ENCODE data around the gene DTNA. TPM values are rescaled to one million over a fixed set of nuclear protein-coding genes. Genes with fewer than 3 reads are reported as not detected.

The DTNA gene
- total RNA-seq, 4 donors from 2014 or later, result 26.1 to 58.3 (median 40.3) TPM

DNA sequence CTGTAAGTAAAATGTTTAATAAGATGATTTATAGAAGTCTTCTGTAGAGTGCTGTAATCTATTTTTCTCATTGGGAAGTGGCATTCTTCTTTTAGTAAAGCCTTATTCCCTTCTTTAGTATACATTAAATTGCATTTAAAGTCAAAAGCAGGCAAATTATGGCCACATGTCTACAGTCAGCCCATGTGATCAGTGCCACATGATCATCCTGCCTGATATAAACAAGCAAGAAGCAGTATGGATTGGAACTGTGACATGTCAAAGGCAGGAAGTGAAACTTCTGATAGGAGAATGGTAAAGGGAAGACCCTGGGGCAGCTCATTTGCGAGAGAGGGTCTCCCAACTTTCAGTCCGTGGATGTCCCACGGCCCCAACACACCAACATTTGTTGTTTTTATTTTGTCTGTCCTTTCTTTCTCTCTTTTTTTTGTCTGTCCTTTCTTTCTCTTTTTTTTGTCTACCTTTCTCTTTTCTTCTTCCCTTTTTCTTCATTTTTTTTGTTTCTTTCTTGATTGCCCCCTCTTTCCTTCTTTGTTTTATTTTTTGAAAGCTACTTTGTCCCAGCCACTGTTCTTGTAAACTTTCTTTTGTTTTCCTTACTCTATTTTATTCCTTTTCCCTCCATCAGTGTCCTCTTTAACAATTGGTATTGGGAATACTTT, 154.9 kb downstream of the DTNA start:
- H3K36me3 ChIP-seq, result no peaks in the 10 kb centered on the region
- DNase-seq (ENCODE audit: low spot score in 2 of 2), result no peak
- no peaks in the 10 kb centered on the region for H3K9me3 ChIP-seq
- WGBS, 2 donors, result 93 to 97% methylated on average over 3 of the region's 3 CpGs
- no peaks in the 10 kb centered on the region for H3K27me3 ChIP-seq
- TF ChIP-seq, protein P1, sequence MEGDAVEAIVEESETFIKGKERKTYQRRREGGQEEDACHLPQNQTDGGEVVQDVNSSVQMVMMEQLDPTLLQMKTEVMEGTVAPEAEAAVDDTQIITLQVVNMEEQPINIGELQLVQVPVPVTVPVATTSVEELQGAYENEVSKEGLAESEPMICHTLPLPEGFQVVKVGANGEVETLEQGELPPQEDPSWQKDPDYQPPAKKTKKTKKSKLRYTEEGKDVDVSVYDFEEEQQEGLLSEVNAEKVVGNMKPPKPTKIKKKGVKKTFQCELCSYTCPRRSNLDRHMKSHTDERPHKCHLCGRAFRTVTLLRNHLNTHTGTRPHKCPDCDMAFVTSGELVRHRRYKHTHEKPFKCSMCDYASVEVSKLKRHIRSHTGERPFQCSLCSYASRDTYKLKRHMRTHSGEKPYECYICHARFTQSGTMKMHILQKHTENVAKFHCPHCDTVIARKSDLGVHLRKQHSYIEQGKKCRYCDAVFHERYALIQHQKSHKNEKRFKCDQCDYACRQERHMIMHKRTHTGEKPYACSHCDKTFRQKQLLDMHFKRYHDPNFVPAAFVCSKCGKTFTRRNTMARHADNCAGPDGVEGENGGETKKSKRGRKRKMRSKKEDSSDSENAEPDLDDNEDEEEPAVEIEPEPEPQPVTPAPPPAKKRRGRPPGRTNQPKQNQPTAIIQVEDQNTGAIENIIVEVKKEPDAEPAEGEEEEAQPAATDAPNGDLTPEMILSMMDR (IDR thresholded peaks at IDR 0.05), result no peak
- TF ChIP-seq POLR2A (IDR thresholded peaks at IDR 0.05) (no peak), EP300 (IDR thresholded peaks at IDR 0.05) (no peak)
- H3K4me1 ChIP-seq, result no peaks in the 10 kb centered on the region
- H3K4me3 ChIP-seq, result no peak overlapping the region
- H3K27ac ChIP-seq, result no peak overlapping the region

DNA sequence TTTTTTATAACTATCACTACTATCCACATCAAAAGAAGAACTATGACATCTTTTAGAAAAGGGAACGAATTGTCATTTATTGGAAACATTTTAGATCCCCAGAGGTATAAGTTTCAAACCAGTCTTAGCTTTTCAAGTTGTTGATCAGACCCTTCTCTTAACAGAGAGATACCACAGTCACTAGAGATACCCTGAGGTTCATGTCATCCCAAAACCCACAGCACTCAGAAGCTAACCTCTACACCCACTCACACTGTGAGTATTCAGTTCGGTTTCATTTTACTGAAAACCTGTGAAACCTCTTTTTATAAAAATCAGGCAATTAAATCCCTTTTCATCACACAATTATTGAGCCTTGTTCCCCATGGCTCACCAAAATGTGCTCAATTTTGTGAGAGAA, 156.2 kb downstream of the DTNA start:
- WGBS, 2 donors, result 82 to 87% methylated on average over 2 of the region's 2 CpGs
- no peak for DNase-seq (ENCODE audit: low spot score in 2 of 2)
- no peaks in the 10 kb centered on the region for H3K36me3 ChIP-seq
- no peaks in the 10 kb centered on the region for H3K9me3 ChIP-seq
- no peaks in the 10 kb centered on the region for H3K4me1 ChIP-seq
- H3K4me3 ChIP-seq, result no peak overlapping the region
- H3K27ac ChIP-seq, result no peak overlapping the region
- TF ChIP-seq EP300 (IDR thresholded peaks at IDR 0.05) (no peak), POLR2A (IDR thresholded peaks at IDR 0.05) (no peak)
- TF ChIP-seq, protein P1 (IDR thresholded peaks at IDR 0.05), result no peak
- no peaks in the 10 kb centered on the region for H3K27me3 ChIP-seq

DNA sequence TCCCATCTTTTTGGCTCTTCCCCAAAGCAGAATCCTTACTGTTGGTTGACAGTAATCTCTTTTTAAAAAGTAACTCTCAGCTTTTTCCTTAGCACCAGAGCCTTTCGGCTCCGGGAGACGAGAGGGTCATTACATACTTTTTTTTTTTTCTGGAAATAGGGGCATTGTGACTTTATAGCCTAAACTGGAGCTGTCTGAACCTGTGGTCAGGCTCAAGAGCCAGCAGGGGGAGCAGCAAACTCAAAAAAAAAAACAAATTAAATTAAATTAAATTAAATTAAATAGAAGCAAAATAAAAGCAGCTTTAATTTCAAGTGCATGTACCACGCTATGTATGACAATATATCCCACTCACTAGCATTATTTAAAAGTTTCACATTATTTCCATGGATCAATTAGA, 156.6 kb downstream of the DTNA start:
- DNase-seq (ENCODE audit: low spot score in 2 of 2), result no peak
- WGBS, 2 donors, result 33% methylated on average over 4 of the region's 4 CpGs
- no peaks in the 10 kb centered on the region for H3K27me3 ChIP-seq
- TF ChIP-seq EP300 (IDR thresholded peaks at IDR 0.05), result no peak
- TF ChIP-seq POLR2A (IDR thresholded peaks at IDR 0.05), result no peak
- TF ChIP-seq, protein P1 (IDR thresholded peaks at IDR 0.05), result peak in 2 of 5 experiments; percentile 19 to 47
- no peak overlapping the region for H3K4me3 ChIP-seq
- no peaks in the 10 kb centered on the region for H3K9me3 ChIP-seq
- no peaks in the 10 kb centered on the region for H3K4me1 ChIP-seq
- no peak overlapping the region for H3K27ac ChIP-seq
- no peaks in the 10 kb centered on the region for H3K36me3 ChIP-seq

DNA sequence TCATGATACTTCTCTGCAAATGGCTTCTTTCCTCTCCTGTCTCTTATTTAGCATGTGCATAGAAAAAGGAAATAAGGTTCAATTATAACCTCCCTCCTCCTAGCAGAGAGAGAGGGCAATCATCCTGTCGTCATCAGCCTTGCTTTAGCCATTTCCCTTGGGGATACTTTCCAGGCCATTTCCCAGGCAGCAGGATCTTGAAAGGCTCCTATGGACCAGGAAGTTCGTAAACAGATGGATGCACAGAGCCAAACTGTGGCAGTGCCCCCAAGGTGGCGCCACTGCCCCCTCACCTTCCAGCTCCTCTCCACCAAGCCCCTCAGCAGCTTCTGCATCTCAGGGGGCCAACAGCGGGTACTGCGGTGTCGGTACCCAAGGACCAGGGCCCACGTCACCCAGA, 157.4 kb downstream of the DTNA start:
- Histone ChIP-seq H3K9me3 (no peaks in the 10 kb centered on the region), H3K27ac (peak overlapping the region in 1 of 4 donors; percentile 25), H3K4me3 (no peak overlapping the region), H3K4me1 (no peaks in the 10 kb centered on the region), H3K36me3 (no peaks in the 10 kb centered on the region), H3K27me3 (no peaks in the 10 kb centered on the region)
- DNase-seq (ENCODE audit: low spot score in 2 of 2), result no peak
- WGBS, 2 donors, result 67 to 70% methylated on average over 7 of the region's 7 CpGs
- no peak for TF ChIP-seq POLR2A (IDR thresholded peaks at IDR 0.05)
- TF ChIP-seq, protein P1 (IDR thresholded peaks at IDR 0.05), result no peak
- no peak for TF ChIP-seq EP300 (IDR thresholded peaks at IDR 0.05)

DNA sequence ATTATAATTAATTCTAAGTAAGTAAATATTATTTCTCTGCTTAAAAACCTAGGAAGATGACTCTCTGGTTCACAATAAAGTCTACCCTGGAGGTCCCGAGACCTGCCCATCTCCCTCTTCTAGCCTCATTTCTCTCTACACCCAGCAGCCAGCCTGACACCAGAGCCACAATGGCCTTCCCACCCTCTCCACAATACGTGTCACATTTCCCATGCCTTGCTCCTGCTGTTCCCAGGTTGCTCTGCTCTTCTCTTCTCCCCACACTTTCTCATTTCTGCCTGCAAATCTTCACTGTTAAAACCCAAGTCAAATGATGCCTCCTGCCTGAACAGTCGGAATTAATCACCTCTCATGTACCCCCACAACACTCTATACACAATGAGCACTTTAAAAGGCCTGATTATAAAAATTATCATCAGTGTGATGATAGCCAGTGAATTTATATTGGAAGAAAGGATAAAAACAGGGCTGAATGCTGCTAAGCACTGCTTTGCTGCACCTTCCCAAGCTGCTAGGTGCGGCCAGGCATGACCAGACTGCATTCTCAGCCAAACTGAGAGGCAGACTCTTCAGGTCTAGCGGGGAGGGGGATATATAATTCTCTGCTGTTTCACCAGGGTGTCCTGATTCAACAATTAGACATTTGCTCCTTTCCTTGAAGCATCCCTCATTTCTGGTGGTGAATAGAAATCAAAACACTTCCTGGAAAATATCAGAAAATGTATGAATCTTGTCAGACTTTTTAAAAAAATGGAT, 160.6 kb downstream of the DTNA start:
- DNase-seq (ENCODE audit: low spot score in 2 of 2), result no peak
- Histone ChIP-seq H3K4me3 (no peak overlapping the region), H3K36me3 (no peaks in the 10 kb centered on the region), H3K9me3 (no peaks in the 10 kb centered on the region), H3K27ac (no peak overlapping the region), H3K4me1 (no peaks in the 10 kb centered on the region), H3K27me3 (no peaks in the 10 kb centered on the region)
- no peak for TF ChIP-seq EP300 (IDR thresholded peaks at IDR 0.05)
- no peak for TF ChIP-seq POLR2A (IDR thresholded peaks at IDR 0.05)
- TF ChIP-seq, protein P1 (IDR thresholded peaks at IDR 0.05), result no peak
- 86 to 90% methylated on average over 5 of the region's 5 CpGs for WGBS, 2 donors
